Measurements from ENCODE around the gene SH3BGR.

DNA sequence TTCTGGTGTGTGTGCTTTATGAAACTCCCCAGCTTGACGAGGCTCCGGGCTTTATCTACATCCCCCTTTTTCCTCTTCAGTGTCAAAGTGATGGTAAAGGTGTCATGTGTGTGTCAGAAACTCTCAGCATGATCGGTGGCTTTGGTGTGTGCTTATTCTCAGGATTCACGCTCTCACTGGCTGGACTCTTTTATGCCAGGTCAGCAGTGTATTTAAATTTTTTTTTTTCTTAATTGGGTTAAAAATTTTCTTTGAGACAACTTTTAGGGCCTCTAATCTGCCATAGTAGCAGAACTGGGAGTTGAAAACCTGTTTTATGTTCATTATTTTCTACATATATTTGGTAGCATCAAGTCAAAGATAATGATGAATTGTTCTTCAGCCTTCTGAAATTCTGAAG lies 21.0 kb downstream of the SH3BGR start:
- TF ChIP-seq GATA2 (IDR thresholded peaks at IDR 0.05; ENCODE audit: low read depth, low read length) (no peak), GATA3 (IDR thresholded peaks at IDR 0.05; ENCODE audit: low read depth, low read length) (no peak)
